ENCODE measurements around the gene RFNG. TPM values are rescaled to one million over a fixed set of nuclear protein-coding genes. Genes with fewer than 3 reads are reported as not detected.
A peak's percentile ranks its signal among the peaks of the same experiment; 100 is the strongest.

RFNG gene
- total and polyA plus RNA-seq, 2 of the 13 experiments (the other 11 are each of a cell fraction or from before 2014, with no cell fraction given), result 61.4 to 64.0 TPM

- TF ChIP-seq HDAC1 (CRISPR knock-in tag; IDR thresholded peaks at IDR 0.05) (peak; percentile 45; the same call in 1 of the 2 replicates), NFIC (IDR thresholded peaks at IDR 0.05; ENCODE audit: low read length) (no peak), BCL3 (CRISPR knock-in tag; IDR thresholded peaks at IDR 0.05) (peak; percentile 75; the same call in 1 of the 2 replicates)
These were observed 610 bp downstream of the RFNG start (continued) for GRCh38 chr17:82050761-82051641.

GRCh38 chr17:82050152-82050760 is 1.4 kb downstream of the RFNG start:
- POLR2A ChIA-PET, result interaction anchor here (1.0 to 3.4 kb wide), 5 partner anchors 9 to 180 kb away, joined by 3 to 33 read pairs (median 6); partner anchors contain the start of genes CENPX, DCXR, DUS1L and LRRC45
- H3K27ac ChIP-seq (ENCODE audit: extremely low read length, insufficient read depth, low read length), result peak overlapping the region; percentile 71
- TSS peak; percentile 44 for BruUV-seq (replicated peaks)
- TF ChIP-seq MTA3 (CRISPR knock-in tag; IDR thresholded peaks at IDR 0.05) (no peak), ZC3H4 (CRISPR knock-in tag; IDR thresholded peaks at IDR 0.05; ENCODE audit: borderline replicate concordance) (0 out of 2 replicates have a peak, but pooled peaks have one; percentile 50), ZFP41 (CRISPR knock-in tag; IDR thresholded peaks at IDR 0.05; ENCODE audit: borderline replicate concordance) (no peak), ZNF770 (CRISPR knock-in tag; IDR thresholded peaks at IDR 0.05) (no peak), ZNF205 (CRISPR knock-in tag; IDR thresholded peaks at IDR 0.05) (no peak), ZNF224 (CRISPR knock-in tag; IDR thresholded peaks at IDR 0.05) (no peak), GZF1 (CRISPR knock-in tag; IDR thresholded peaks at IDR 0.05) (peak; percentile 17; the same call in 1 of the 2 replicates), ZSCAN21 (CRISPR knock-in tag; IDR thresholded peaks at IDR 0.05; ENCODE audit: borderline replicate concordance) (no peak), ZNF292 (CRISPR knock-in tag; IDR thresholded peaks at IDR 0.05; ENCODE audit: borderline replicate concordance, low read depth) (no peak), CHCHD3 (CRISPR knock-in tag; IDR thresholded peaks at IDR 0.05) (0 out of 2 replicates have a peak, but pooled peaks have one; percentile 86), KDM5B (CRISPR knock-in tag; IDR thresholded peaks at IDR 0.05; ENCODE audit: borderline replicate concordance) (no peak), TCF12 (IDR thresholded peaks at IDR 0.05) (no peak), TCF12 (CRISPR knock-in tag; IDR thresholded peaks at IDR 0.05) (no peak), ARID2 (CRISPR knock-in tag; IDR thresholded peaks at IDR 0.05; ENCODE audit: borderline replicate concordance) (no peak), NFE2L1 (CRISPR knock-in tag; IDR thresholded peaks at IDR 0.05; ENCODE audit: borderline replicate concordance) (0 out of 2 replicates have a peak, but pooled peaks have one; percentile 38)

More at GRCh38 chr17:82050152-82050760, 1.4 kb downstream of the RFNG start:
- no peaks in the 10 kb centered on the region; the same call in 1 of the 2 replicates for H4K20me1 ChIP-seq (ENCODE audit: insufficient read depth, low read length)
- H2AFZ ChIP-seq (ENCODE audit: low read length), result no peak overlapping the region
- in situ Hi-C loops (cut with HindIII; ENCODE audit: extremely low pct_ligation_motif_present, low pct_unique_long_range_greater_than_20kb), result no loop called here
- H3K9me3 ChIP-seq (ENCODE audit: low read length), result no peaks in the 10 kb centered on the region
- H3K36me3 ChIP-seq (replicated peaks in 1 of 2; ENCODE audit: control insufficient read depth in 1 of 2, insufficient read depth in 2 of 2, low read length in 2 of 2), result peaks cover 14 to 42% of the 10 kb centered on the region in 2 experiments
- 87% methylated on average over 17 of the region's 28 CpGs for WGBS (ENCODE audit: low lambda C conversion rate)
- H3K27me3 ChIP-seq (ENCODE audit: control insufficient read depth in 1 of 2, insufficient read depth in 2 of 2, low read length in 2 of 2), result no peaks in the 10 kb centered on the region; a peak in 2 of 5 replicates
- DNase-seq (ENCODE audit: low spot score) (no peak), ATAC-seq (no peak), FAIRE-seq (no peak)
- peaks cover 37% of the 10 kb centered on the region for H3K79me2 ChIP-seq (ENCODE audit: insufficient read depth, low read length)
- peak overlapping the region; percentile 76 to 99 (median 95) for H3K4me3 ChIP-seq (replicated peaks in 1 of 3; ENCODE audit: insufficient read depth in 1 of 3, low read depth in 2 of 3, low read length in 3 of 3)
- peak overlapping the region; percentile 88 for H3K9ac ChIP-seq (ENCODE audit: insufficient read depth, low read depth, low read length)
- H3K4me2 ChIP-seq (ENCODE audit: low read depth, low read length), result peak overlapping the region; percentile 100
- peaks cover 41% of the 10 kb centered on the region for H3K4me1 ChIP-seq (ENCODE audit: insufficient read depth, low read length)
- CTCF ChIA-PET (ENCODE audit: low intra/inter-chr PET ratio, low total read pairs), result no interaction called here
- intact Hi-C loops (cut with micrococcal nuclease; ENCODE audit: unreplicated experiment), result loop anchor here (5.0 kb wide), 1 partner anchor 47 kb away; the partner anchor contains the start of gene FASN
